K562 (cell line): ENCODE measurements around the gene PRXL2B. TPM values are rescaled to one million over a fixed set of nuclear protein-coding genes. Genes with fewer than 3 reads are reported as not detected.

Source experiments
- CHD2 ChIP-seq: IDR thresholded peaks from 2 replicates; pipeline ENCODE4 v1.6.1; 2011; ENCODE audit warnings: low read depth, low read length
- POLR2AphosphoS5 ChIP-seq: IDR thresholded peaks from 2 replicates; pipeline ENCODE4 v1.6.1; 2011; ENCODE audit warnings: mild to moderate bottlenecking, low read depth, low read length, moderate library complexity; ENCODE audit not compliant: control insufficient read depth, insufficient read depth
- RBM17 ChIP-seq: fragments of 200-400 bp; formaldehyde crosslinking; IDR thresholded peaks from 2 replicates; pipeline ENCODE4 v1.6.1; 2017; ENCODE audit warnings: low read depth, mild to moderate bottlenecking, low read length, borderline replicate concordance
- RHOXF2B ChIP-seq: fragments of 250-450 bp; sonication (Bioruptor Pico); conservative IDR thresholded peaks from 2 replicates; pipeline ENCODE4 v1.5.1; 2021
- SMARCC2 ChIP-seq: fragments of 450-650 bp; IDR thresholded peaks from 2 replicates; pipeline ENCODE4 v1.6.1; 2017; ENCODE audit warnings: antibody characterized with exemption, moderate library complexity, mild to moderate bottlenecking, low read depth
- STAG1 ChIP-seq: sonication (generic); formaldehyde crosslinking; IDR thresholded peaks from 2 replicates; pipeline ENCODE4 v1.5.0; 2020; ENCODE audit warnings: missing genetic modification reagents, borderline replicate concordance
- STAT6 ChIP-seq: sonication (generic); formaldehyde crosslinking; IDR thresholded peaks from 2 replicates; pipeline ENCODE4 v1.8.1; 2023; ENCODE audit warnings: mild to moderate bottlenecking, missing genetic modification reagents
- ZBED1 ChIP-seq: IDR thresholded peaks from 2 replicates; pipeline ENCODE4 v1.6.1; 2014
- ZNF764 ChIP-seq: fragments of 250-450 bp; sonication (Bioruptor Pico); IDR thresholded peaks from 2 replicates; pipeline ENCODE4 v1.4.0; 2020; ENCODE audit warnings: low read depth, mild to moderate bottlenecking, moderate library complexity
- polyA plus RNA-seq, 8 experiments: library from polyadenylated mRNA; depleted of rRNA in 4 of 8; stranded (reverse) in 5 of 8; unstranded in 3 of 8; fragments of >200 nt; fragmentation: Nextera tagmentation in 2 of 8; fragmentation: Illumina TruSeq in 1 of 8; extraction: Ambion mirVana in 2 of 8; extraction: Trizol in 1 of 8; gene quantifications; 2 replicates each; pipeline versions ENCODE4 v1.2.1 to v1.2.3, GENCODE V29; 2011 to 2014; ENCODE audit warnings: inconsistent platforms in 1 of 8, missing spikeins in 1 of 8
- total RNA-seq, 7 experiments: library from RNA; depleted of rRNA in 6 of 7; stranded (reverse); fragments of >200 nt in 6 of 7; fragmentation: Illumina TruSeq in 2 of 7; extraction: Trizol in 2 of 7; gene quantifications; 2 replicates each; pipeline versions ENCODE4 v1.2.1 to v1.2.3, GENCODE V29; 2011 to 2021; ENCODE audit warnings: low replicate concordance in 1 of 7
- TF ChIP-seq, protein P1 (sequence below), 2 experiments: IDR thresholded peaks; 2 replicates each; pipeline ENCODE4 v1.6.1; 2011; ENCODE audit warnings: borderline replicate concordance in 1 of 2, control low read depth in 1 of 2, low read depth in 1 of 2, low read length in 1 of 2, mild to moderate bottlenecking in 1 of 2, mixed read lengths in 1 of 2, moderate library complexity in 1 of 2; ENCODE audit not compliant: insufficient read depth in 1 of 2, insufficient read length in 1 of 2, poor library complexity in 1 of 2, severe bottlenecking in 1 of 2; ENCODE audit errors: extremely low read depth in 1 of 2
- TF ChIP-seq, protein P2 (sequence below): fragments of 450-650 bp; IDR thresholded peaks from 2 replicates; pipeline ENCODE4 v1.6.1; 2016
- TF ChIP-seq, protein P3 (sequence below): fragments of 250-450 bp; sonication (Bioruptor Pico); IDR thresholded peaks from 2 replicates; pipeline ENCODE4 v1.4.0; 2020; ENCODE audit warnings: mild to moderate bottlenecking, moderate library complexity, borderline replicate concordance

PRXL2B gene
- total and polyA plus RNA-seq, 9 of the 15 experiments (the other 6 are each of a cell fraction or from before 2014, with no cell fraction given): 0.99 to 25.3 (median 11.8) TPM

DNA sequence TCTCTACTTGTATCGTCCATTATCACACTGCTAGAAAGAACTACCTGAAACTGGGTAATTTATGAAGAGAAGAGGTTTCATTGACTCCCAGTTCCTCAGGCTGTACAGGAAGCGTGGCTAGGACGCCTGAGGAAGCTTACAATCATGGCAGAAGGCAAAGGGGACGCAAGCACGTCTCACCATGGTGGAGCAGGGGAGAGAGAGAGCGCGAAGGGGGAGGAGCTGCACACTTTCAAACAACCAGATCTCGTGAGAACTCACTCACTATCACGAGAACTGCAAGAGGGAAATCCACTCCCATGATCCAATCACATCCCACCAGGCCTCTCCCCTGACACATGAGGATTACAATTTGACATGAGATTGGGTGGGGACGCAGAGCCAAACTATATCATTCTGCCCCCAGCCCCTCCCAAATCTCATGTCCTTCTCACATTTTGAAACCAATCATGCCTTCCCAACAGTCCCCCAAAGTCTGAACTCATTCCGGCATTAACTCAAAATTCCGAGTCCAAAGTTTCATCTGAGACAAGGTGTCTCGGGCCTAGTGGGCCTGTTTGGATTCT, 38.2 kb downstream of the PRXL2B start (continued):
- TF ChIP-seq, protein P1, sequence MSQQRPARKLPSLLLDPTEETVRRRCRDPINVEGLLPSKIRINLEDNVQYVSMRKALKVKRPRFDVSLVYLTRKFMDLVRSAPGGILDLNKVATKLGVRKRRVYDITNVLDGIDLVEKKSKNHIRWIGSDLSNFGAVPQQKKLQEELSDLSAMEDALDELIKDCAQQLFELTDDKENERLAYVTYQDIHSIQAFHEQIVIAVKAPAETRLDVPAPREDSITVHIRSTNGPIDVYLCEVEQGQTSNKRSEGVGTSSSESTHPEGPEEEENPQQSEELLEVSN (IDR thresholded peaks at IDR 0.05; ENCODE audit: borderline replicate concordance in 1 of 2, extremely low read depth in 1 of 2, insufficient read depth in 1 of 2, insufficient read length in 1 of 2, low read depth in 1 of 2, low read length in 1 of 2, poor library complexity in 1 of 2, severe bottlenecking in 1 of 2): peak in 1 of 2 experiments; percentile 20
- TF ChIP-seq, protein P2, sequence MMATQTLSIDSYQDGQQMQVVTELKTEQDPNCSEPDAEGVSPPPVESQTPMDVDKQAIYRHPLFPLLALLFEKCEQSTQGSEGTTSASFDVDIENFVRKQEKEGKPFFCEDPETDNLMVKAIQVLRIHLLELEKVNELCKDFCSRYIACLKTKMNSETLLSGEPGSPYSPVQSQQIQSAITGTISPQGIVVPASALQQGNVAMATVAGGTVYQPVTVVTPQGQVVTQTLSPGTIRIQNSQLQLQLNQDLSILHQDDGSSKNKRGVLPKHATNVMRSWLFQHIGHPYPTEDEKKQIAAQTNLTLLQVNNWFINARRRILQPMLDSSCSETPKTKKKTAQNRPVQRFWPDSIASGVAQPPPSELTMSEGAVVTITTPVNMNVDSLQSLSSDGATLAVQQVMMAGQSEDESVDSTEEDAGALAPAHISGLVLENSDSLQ: peak; percentile 25; the same call in 1 of the 2 replicates
- no peak for TF ChIP-seq RHOXF2B (CRISPR knock-in tag)
- no peak for TF ChIP-seq POLR2AphosphoS5
- TF ChIP-seq STAG1 (CRISPR knock-in tag): no peak
- TF ChIP-seq, protein P3, sequence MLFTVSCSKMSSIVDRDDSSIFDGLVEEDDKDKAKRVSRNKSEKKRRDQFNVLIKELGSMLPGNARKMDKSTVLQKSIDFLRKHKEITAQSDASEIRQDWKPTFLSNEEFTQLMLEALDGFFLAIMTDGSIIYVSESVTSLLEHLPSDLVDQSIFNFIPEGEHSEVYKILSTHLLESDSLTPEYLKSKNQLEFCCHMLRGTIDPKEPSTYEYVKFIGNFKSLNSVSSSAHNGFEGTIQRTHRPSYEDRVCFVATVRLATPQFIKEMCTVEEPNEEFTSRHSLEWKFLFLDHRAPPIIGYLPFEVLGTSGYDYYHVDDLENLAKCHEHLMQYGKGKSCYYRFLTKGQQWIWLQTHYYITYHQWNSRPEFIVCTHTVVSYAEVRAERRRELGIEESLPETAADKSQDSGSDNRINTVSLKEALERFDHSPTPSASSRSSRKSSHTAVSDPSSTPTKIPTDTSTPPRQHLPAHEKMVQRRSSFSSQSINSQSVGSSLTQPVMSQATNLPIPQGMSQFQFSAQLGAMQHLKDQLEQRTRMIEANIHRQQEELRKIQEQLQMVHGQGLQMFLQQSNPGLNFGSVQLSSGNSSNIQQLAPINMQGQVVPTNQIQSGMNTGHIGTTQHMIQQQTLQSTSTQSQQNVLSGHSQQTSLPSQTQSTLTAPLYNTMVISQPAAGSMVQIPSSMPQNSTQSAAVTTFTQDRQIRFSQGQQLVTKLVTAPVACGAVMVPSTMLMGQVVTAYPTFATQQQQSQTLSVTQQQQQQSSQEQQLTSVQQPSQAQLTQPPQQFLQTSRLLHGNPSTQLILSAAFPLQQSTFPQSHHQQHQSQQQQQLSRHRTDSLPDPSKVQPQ: no peak
- TF ChIP-seq CHD2: peak; percentile 96
- TF ChIP-seq STAT6 (CRISPR knock-in tag): no peak
- TF ChIP-seq RBM17: no peak
- TF ChIP-seq SMARCC2: no peak
- no peak for TF ChIP-seq ZBED1
- no peak for TF ChIP-seq ZNF764 (CRISPR knock-in tag)
